HG03378 (cell line): ENCODE results near the gene TMEM63C.

Experiments used
- ATAC-seq: cut with Tn5 transposase; IDR thresholded peaks from one replicate; pipeline ENCODE4 v1.9.1; 2021; ENCODE audit warnings: mild to moderate bottlenecking, moderate library complexity; ENCODE audit not compliant: unreplicated experiment

TMEM63C gene

GRCh38 chr14:77221241-77221871, 39.8 kb downstream of the TMEM63C start:
- ATAC-seq = no peak

- ATAC-seq = no peak
Measured at GRCh38 chr14:77222546-77223225, 41.1 kb downstream of the TMEM63C start.

GRCh38 chr14:77224212-77224611, 42.6 kb downstream of the TMEM63C start:
- no peak for ATAC-seq

DNA sequence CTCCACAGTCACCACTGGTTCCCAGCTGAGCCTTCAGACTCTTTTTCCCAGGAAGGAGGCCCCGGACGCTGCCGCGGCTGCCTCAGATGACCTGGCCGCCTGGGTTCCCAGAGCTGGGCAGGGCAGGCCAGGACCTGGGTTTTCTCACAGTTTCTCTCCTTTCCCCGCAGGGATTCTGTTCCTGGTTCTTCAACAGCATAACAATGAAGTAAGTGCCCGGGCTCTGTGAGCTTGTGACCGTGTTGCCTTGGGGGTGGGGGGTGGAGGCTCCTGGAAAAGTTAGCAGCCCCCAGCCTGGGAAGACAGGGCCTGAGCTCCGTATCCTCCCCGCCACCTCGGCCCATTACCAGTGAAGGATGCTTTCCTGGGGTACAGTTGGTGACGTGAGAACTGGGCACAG, 43.7 kb downstream of the TMEM63C start:
- no peak for ATAC-seq

GRCh38 chr14:77225892-77226557, 44.4 kb downstream of the TMEM63C start:
- ATAC-seq = no peak

DNA sequence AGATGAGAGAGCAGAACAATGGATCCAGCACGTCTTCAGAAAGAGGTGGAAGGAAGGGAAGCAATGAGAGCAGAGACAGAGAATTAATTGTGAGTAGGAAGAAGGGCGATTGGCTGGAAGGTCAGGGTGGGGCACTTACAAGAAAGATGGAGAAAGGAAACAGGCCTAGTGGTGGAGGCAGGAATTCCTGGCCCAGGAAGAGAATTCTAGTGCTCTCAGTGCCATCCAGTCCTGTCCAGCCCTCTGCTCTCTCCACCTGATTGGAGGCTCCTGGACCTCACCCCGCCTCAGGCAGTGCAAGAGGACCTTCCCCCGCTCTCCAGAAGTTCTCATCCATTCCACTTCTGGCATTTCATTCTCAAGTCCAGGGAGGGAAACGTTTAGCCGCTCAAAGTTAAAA, 46.5 kb downstream of the TMEM63C start:
- ATAC-seq = no peak

DNA sequence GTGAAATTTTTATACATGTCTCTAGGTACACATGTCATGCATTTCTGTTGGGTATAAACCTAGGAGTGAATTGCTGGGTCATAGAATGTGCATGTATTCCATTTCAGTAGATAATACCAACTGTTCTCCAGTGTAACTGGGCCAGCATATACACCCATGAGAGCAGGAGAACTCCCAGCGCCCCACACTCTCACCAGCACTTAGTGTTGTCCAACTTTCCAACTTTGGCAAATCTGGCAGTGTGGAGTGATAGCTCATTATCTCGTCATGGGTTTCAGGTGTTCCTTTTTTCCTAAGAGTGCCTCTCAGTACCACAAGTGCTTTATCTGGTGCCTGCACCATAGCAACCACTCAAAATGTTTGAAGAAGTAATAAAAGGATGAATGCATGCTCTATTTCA, 49.3 kb downstream of the TMEM63C start:
- ATAC-seq = no peak

- ATAC-seq = no peak
Measured at GRCh38 chr14:77231721-77232120, 50.1 kb downstream of the TMEM63C start.

DNA sequence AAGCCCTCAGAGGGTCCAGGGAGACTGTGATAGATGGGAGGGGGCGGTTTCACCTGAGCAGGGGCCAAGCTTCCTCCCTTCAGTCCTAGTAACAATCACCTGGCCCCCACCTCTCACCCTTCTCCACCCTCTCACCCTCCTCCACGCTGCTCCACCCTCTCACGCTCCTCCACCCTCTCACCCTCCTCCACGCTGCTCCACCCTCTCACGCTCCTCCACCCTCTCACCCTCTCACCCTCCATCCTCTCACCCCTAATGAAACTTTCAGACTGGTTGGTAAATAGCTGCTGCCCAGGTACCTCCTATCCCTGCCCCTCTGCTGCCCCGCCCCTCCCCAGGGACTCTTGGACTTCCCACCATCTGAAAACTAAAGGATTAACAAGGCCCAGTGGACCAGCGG, 55.2 kb downstream of the TMEM63C start:
- ATAC-seq = no peak

GRCh38 chr14:77238356-77238755, 56.8 kb downstream of the TMEM63C start:
- no peak for ATAC-seq

- ATAC-seq = no peak
Measured at GRCh38 chr14:77238996-77239395, 57.4 kb downstream of the TMEM63C start.

DNA sequence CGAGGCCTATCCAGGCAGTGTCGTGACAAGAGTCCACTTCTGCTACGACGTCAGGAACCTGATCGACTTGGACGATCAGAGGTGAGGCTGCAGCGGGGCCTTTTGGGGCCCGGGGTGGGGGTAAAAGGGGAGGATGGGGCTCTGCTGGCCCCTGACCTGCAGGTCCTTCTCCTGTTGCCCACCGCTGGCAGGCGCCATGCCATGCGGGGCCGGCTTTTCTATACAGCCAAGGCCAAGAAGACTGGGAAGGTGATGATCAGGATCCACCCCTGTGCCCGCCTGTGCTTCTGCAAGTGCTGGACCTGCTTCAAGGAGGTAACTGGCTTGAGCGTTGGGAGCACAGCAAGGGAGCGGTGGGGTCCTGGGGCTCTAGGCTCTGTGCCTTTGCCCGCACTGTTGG, 57.8 kb downstream of the TMEM63C start:
- no peak for ATAC-seq

DNA sequence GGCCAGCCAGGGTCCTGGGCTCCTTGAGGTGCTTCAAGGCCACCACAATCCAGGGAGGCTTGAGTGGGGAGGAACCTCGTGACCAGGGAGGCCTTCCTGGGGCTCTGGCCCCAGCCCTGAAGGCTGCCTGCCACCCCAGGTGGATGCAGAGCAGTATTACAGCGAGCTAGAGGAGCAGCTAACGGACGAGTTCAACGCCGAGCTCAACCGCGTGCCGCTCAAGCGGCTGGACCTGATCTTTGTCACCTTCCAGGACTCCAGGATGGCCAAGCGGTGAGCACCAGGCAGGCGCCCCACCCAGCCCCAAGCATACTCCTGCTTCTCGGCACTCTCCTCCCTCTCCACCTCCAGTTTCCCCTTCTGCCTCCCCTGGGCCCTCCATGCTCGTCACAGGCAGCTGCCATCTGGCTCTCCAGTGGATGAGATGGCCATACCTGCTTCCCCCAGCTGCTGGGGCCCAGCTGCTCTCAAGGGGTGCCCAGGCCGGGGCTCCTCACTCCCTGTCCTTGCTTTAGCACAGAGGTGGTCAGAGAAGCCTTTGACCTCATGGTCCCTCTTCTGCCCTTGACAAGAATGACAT, 58.8 kb downstream of the TMEM63C start:
- no peak for ATAC-seq

GRCh38 chr14:77241955-77242354, 60.4 kb downstream of the TMEM63C start:
- no peak for ATAC-seq

- ATAC-seq = no peak
Measured at GRCh38 chr14:77242752-77243151, 61.2 kb downstream of the TMEM63C start.

DNA sequence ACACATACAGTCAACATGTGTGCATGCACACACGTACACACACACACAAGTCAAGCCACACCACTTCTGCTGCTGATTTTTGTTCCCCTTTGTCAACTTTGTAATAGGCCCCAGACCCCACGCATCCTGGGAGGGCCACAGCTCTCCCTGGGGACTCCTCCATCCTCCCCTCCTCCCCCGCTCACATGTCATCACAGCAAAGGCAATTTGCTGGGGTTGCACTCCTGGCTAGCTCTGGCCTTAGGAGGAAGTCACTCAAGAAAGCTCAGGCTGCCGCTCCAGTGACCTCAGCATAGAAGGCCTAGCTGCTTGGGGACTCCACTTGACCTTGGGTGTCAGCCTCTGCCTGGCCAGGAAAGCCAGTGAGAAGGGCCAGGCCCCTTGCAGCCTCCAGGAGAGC, 62.3 kb downstream of the TMEM63C start:
- ATAC-seq = no peak

DNA sequence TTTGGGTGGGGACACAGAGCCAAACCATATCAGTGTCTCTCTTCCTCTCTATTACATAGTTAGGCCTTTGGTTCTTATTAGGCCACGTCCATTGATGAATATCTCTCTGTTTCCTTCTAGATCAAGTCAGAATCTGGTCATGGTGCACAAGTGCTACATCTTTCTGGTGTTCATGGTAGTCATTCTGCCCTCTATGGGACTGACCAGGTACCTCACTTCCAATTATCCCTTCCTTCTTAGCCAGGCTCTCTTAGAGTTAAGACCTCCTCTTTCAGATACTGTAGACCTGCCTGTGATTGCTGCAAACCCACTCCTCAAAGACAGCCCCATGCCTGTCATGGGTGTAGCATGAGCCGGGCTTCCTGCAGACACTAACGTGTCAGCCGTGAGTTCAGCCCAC, 64.2 kb downstream of the TMEM63C start:
- ATAC-seq = no peak

DNA sequence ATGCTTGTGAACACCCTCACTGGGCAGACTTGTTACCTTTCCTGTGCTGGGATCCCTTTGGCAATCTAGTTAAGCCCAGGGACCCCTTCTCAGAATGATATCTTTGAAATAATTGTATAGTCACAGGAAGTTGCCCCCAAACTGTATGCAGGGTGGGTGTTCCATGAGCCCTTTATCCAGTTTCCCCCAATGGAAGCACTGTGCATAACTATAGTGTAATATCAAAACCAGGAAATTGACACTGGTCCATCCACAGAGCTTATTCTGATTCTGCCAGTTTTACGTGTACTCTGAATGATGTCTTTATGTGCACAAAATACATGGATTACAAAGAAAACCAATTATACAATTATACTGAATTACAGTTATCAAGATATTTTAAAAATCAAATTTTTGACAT, 65.2 kb downstream of the TMEM63C start:
- no peak for ATAC-seq

DNA sequence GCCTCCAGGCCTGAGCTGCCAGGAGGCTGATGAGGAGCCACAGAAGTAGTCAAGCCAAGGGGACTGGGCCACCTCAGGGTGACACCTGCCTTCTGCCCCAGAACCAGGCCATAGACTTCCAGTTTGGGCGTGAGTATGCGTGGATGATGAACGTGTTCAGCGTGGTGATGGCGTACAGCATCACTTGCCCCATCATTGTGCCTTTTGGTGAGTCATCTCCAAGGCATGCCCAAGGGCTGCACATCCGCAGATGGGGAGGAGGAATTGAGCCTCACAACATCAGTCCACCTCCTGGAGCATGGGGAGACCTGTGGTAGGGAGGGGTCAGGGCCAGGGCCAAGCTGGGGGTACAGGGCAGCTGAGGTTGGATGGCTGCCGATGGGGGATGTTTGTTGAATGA, 67.1 kb downstream of the TMEM63C start:
- ATAC-seq = no peak

- no peak for ATAC-seq
Measured at GRCh38 chr14:77249286-77249685, 67.7 kb downstream of the TMEM63C start.

GRCh38 chr14:77250927-77251326, 69.3 kb downstream of the TMEM63C start:
- ATAC-seq = no peak

DNA sequence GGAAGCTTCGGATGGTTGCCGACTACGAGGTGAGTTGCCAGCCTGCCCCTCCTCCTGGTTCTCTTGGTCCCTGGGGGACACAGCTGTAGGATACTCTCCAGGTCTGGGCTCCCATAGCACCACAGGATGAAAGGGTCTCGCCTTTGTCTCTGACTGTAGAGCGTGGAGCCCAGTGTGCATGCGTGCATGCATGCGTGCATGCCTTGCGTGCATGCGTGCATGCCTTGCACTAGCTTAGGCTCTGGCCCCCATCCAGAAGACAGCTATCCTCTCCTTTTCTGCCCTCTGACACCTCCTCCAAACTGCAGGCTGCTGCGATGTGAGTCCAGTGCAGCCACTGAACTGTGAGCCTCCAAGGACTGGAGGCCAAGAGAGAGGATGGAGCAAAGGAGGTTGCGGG, 70.3 kb downstream of the TMEM63C start:
- no peak for ATAC-seq
